ENCODE results near the gene PTPRE.
A peak's percentile ranks its signal among the peaks of the same experiment; 100 is the strongest.

Gene PTPRE

GRCh38 chr10:128113026-128113425 lies 206.1 kb downstream of the PTPRE start:
- no peak for DNase-seq (ENCODE audit: low read depth)
- H3K4me3 ChIP-seq (ENCODE audit: low read length), result no peak overlapping the region
- no peak for TF ChIP-seq CTCF (conservative IDR thresholded peaks at IDR 0.05; ENCODE audit: low read depth, low read length)

DNA sequence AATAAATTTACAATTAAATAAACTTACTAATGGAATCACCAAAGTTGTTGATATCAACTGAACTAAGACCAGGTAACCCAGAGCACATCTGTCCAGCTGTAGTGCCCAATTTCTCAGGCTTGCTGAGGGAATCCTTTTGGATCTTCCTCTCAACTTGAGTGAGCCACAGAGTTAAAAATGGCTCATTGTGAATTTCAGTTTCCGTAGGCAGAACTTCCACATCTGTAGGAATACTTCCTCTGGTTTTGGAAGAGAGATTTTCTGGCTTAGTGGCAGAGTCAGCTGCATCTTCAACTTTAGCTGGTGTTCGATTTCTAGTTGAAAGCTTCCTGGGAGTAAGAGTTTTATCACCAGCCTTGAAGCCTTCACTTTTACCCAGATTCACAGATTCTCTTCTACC lies 208.0 kb downstream of the PTPRE start:
- DNase-seq (ENCODE audit: low read depth), result no peak
- H3K4me3 ChIP-seq (ENCODE audit: low read length), result no peak overlapping the region
- no peak for TF ChIP-seq CTCF (conservative IDR thresholded peaks at IDR 0.05; ENCODE audit: low read depth, low read length)

GRCh38 chr10:128115356-128115755 lies 208.5 kb downstream of the PTPRE start:
- no peak for DNase-seq (ENCODE audit: low read depth)
- TF ChIP-seq CTCF (conservative IDR thresholded peaks at IDR 0.05; ENCODE audit: low read depth, low read length), result no peak
- no peak overlapping the region for H3K4me3 ChIP-seq (ENCODE audit: low read length)

DNA sequence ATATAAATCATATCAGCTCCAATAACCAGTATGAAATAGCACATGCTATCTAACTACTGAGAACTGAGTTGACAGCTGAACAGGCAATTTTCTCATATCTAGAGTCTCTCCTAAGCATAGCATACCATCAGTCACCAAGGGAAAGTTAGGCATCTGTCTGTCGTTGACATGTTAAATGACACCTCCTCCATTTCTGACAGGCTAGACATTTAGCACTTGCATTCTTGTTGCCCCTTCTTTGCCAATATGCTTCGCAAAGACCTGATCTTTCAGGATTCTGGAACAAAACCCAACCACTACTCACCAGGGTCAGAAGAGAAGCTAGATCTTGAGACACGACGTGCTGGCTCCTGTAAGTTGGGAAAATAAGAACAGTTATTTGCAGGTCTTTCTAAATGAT lies 209.3 kb downstream of the PTPRE start:
- no peak for TF ChIP-seq CTCF (conservative IDR thresholded peaks at IDR 0.05; ENCODE audit: low read depth, low read length)

GRCh38 chr10:128116851-128117615 lies 210.1 kb downstream of the PTPRE start:
- no peak for DNase-seq (ENCODE audit: low read depth)
- TF ChIP-seq CTCF (conservative IDR thresholded peaks at IDR 0.05; ENCODE audit: low read depth, low read length), result peak; percentile 32

More for the DNA sequence above, 209.3 kb downstream of the PTPRE start:
- H3K4me3 ChIP-seq (ENCODE audit: low read length), result no peak overlapping the region
- no peak for DNase-seq (ENCODE audit: low read depth)

DNA sequence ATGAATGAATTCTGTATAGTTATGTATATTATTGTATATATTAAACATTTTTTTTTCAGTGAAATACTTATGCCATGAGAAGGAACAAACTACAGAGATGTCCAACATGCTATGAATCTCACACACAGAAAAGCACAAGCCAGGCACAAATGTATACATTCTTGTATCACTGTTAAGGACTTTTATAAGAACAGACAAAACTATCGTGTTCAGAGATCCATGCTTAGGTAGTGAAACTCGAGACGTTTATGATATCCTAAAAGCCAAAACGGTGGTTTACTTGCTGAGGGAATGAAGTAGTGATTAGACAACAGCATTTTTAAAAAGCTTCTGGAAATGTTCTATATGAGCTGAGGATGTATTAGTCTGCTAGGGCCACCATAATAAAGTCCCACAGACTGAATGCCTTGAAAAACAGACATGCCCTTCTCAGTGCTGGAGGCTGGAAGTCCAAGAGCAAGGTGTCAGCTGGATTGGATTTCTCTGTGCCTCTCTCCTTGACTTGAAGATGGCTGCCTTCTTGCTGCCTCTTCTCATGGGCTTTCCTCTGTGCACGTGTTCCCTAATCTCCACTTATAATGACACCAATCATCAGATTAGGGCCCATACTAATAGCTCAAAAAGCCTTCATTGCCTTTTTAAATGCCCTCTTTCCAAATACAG lies 215.0 kb downstream of the PTPRE start:
- no peak overlapping the region for H3K4me3 ChIP-seq (ENCODE audit: low read length)
- no peak for TF ChIP-seq CTCF (conservative IDR thresholded peaks at IDR 0.05; ENCODE audit: low read depth, low read length)
- DNase-seq (ENCODE audit: low read depth), result no peak

More at GRCh38 chr10:128116851-128117615, 210.1 kb downstream of the PTPRE start:
- no peak overlapping the region for H3K4me3 ChIP-seq (ENCODE audit: low read length)

DNA sequence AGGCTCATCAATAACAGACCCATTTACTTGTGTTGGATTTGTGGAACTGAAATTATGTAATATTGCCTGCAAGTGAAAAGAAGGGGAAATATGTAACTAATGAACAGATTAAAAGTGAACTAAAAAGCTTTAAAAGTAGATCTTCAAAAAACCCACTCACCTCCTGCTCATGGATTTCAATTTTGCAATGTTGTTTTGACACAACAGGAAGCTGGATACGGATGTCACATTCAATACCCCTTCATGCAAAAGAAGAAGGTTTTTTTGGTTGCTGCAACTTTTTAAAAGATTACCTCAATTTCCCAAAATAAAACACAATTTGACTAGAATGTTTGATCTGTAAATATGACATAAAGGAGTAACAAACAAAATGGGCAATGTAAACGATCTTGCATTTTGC lies 216.0 kb downstream of the PTPRE start:
- DNase-seq (ENCODE audit: low read depth), result no peak
- no peak for TF ChIP-seq CTCF (conservative IDR thresholded peaks at IDR 0.05; ENCODE audit: low read depth, low read length)
- no peak overlapping the region for H3K4me3 ChIP-seq (ENCODE audit: low read length)

Measured in retinal pigment epithelial cell (primary cell).